Muscle layer of duodenum (tissue), 2 donors: ENCODE data around the gene GRK5.
A peak's percentile ranks its signal among the peaks of the same experiment; 100 is the strongest.

ENCODE experiments used
- H3K27ac ChIP-seq: one replicate; pipeline ENCODE4 v1.7.0; 2013; ENCODE audit warnings: mild to moderate bottlenecking, low read length
- H3K27me3 ChIP-seq: one replicate; pipeline ENCODE4 v1.7.0; 2013; ENCODE audit warnings: low read depth, mild to moderate bottlenecking, control low read depth, low read length
- H3K36me3 ChIP-seq, 2 donors: one replicate each; pipeline ENCODE4 v1.7.0; 2013; ENCODE audit warnings: low read length in 2 of 2, control low read depth in 1 of 2, mild to moderate bottlenecking in 1 of 2; ENCODE audit not compliant: insufficient read depth in 2 of 2, control insufficient read depth in 1 of 2
- H3K4me1 ChIP-seq, 2 donors: one replicate each; pipeline ENCODE4 v1.7.0; 2013; ENCODE audit warnings: low read length in 2 of 2, mild to moderate bottlenecking in 2 of 2, control low read depth in 1 of 2, moderate library complexity in 1 of 2; ENCODE audit not compliant: insufficient read depth in 2 of 2, control insufficient read depth in 1 of 2
- H3K4me3 ChIP-seq, 2 donors: one replicate each; pipeline ENCODE4 v1.7.0; 2013; ENCODE audit warnings: low read length in 2 of 2, low read depth in 1 of 2, mild to moderate bottlenecking in 1 of 2
- H3K9me3 ChIP-seq, 2 donors: one replicate each; pipeline ENCODE4 v1.7.0; 2013; ENCODE audit warnings: low read length in 2 of 2, control low read depth in 1 of 2, mild to moderate bottlenecking in 1 of 2; ENCODE audit not compliant: control insufficient read depth in 1 of 2
- donor health status: healthy.

GRK5 gene

GRCh38 chr10:119313024-119313423, 105.7 kb downstream of the GRK5 start:
- Histone ChIP-seq H3K4me3 (no peak overlapping the region), H3K27ac (no peak overlapping the region), H3K4me1 (peaks cover 22 to 43% of the 10 kb centered on the region in 2 donors), H3K27me3 (no peaks in the 10 kb centered on the region), H3K9me3 (no peaks in the 10 kb centered on the region), H3K36me3 (peaks cover 0 to 3% of the 10 kb centered on the region in 2 donors)

- Histone ChIP-seq H3K27ac (no peak overlapping the region), H3K27me3 (no peaks in the 10 kb centered on the region), H3K4me3 (no peak overlapping the region), H3K36me3 (peaks cover 0 to 3% of the 10 kb centered on the region in 2 donors), H3K9me3 (no peaks in the 10 kb centered on the region), H3K4me1 (peaks cover 22 to 43% of the 10 kb centered on the region in 2 donors)
Observed at GRCh38 chr10:119313644-119314043, 106.3 kb downstream of the GRK5 start.

GRCh38 chr10:119314061-119314460, 106.7 kb downstream of the GRK5 start:
- H3K36me3 ChIP-seq = peaks cover 0 to 3% of the 10 kb centered on the region in 2 donors
- no peak overlapping the region for H3K4me3 ChIP-seq
- H3K4me1 ChIP-seq = peaks cover 22 to 43% of the 10 kb centered on the region in 2 donors
- H3K9me3 ChIP-seq = no peaks in the 10 kb centered on the region
- no peaks in the 10 kb centered on the region for H3K27me3 ChIP-seq
- peak overlapping the region; percentile 52 for H3K27ac ChIP-seq

- H3K27ac ChIP-seq = peak overlapping the region; percentile 52
Observed at GRCh38 chr10:119314486-119314885, 107.1 kb downstream of the GRK5 start.

GRCh38 chr10:119315128-119316001, 108.0 kb downstream of the GRK5 start:
- Histone ChIP-seq H3K36me3 (peaks cover 0 to 3% of the 10 kb centered on the region in 2 donors), H3K4me1 (peaks cover 22 to 39% of the 10 kb centered on the region in 2 donors), H3K4me3 (no peak overlapping the region), H3K9me3 (no peaks in the 10 kb centered on the region), H3K27me3 (no peaks in the 10 kb centered on the region), H3K27ac (peak overlapping the region; percentile 52)

More at GRCh38 chr10:119314486-119314885, 107.1 kb downstream of the GRK5 start:
- peaks cover 22 to 43% of the 10 kb centered on the region in 2 donors for H3K4me1 ChIP-seq
- H3K4me3 ChIP-seq = no peak overlapping the region
- H3K9me3 ChIP-seq = no peaks in the 10 kb centered on the region
- no peaks in the 10 kb centered on the region for H3K27me3 ChIP-seq
- peaks cover 0 to 3% of the 10 kb centered on the region in 2 donors for H3K36me3 ChIP-seq

- Histone ChIP-seq H3K27ac (peak overlapping the region; percentile 52), H3K4me3 (no peak overlapping the region), H3K4me1 (peaks cover 22 to 39% of the 10 kb centered on the region in 2 donors)
Observed at GRCh38 chr10:119316002-119316358, 108.6 kb downstream of the GRK5 start.

GRCh38 chr10:119316729-119317097, 109.3 kb downstream of the GRK5 start:
- H3K4me1 ChIP-seq = peaks cover 22 to 39% of the 10 kb centered on the region in 2 donors
- H3K4me3 ChIP-seq = no peak overlapping the region
- peaks cover 0 to 3% of the 10 kb centered on the region in 2 donors for H3K36me3 ChIP-seq
- no peaks in the 10 kb centered on the region for H3K27me3 ChIP-seq
- H3K27ac ChIP-seq = peak overlapping the region; percentile 58
- no peaks in the 10 kb centered on the region for H3K9me3 ChIP-seq

More at GRCh38 chr10:119316002-119316358, 108.6 kb downstream of the GRK5 start:
- peaks cover 0 to 3% of the 10 kb centered on the region in 2 donors for H3K36me3 ChIP-seq
- no peaks in the 10 kb centered on the region for H3K9me3 ChIP-seq
- no peaks in the 10 kb centered on the region for H3K27me3 ChIP-seq

GRCh38 chr10:119318411-119319160, 111.2 kb downstream of the GRK5 start:
- no peaks in the 10 kb centered on the region for H3K27me3 ChIP-seq
- peaks cover 22 to 36% of the 10 kb centered on the region in 2 donors for H3K4me1 ChIP-seq
- no peak overlapping the region for H3K27ac ChIP-seq
- no peaks in the 10 kb centered on the region for H3K9me3 ChIP-seq
- H3K4me3 ChIP-seq = no peak overlapping the region
- H3K36me3 ChIP-seq = peaks cover 0 to 3% of the 10 kb centered on the region in 2 donors

- Histone ChIP-seq H3K27ac (no peak overlapping the region), H3K4me1 (peaks cover 22 to 35% of the 10 kb centered on the region in 2 donors), H3K27me3 (no peaks in the 10 kb centered on the region)
Observed at GRCh38 chr10:119319161-119319919, 112.0 kb downstream of the GRK5 start.

GRCh38 chr10:119319920-119320258, 112.5 kb downstream of the GRK5 start:
- H3K9me3 ChIP-seq = no peaks in the 10 kb centered on the region
- peaks cover 18 to 29% of the 10 kb centered on the region in 2 donors for H3K4me1 ChIP-seq
- H3K4me3 ChIP-seq = no peak overlapping the region
- H3K36me3 ChIP-seq = peaks cover 0 to 3% of the 10 kb centered on the region in 2 donors
- H3K27ac ChIP-seq = no peak overlapping the region
- no peaks in the 10 kb centered on the region for H3K27me3 ChIP-seq

More at GRCh38 chr10:119319161-119319919, 112.0 kb downstream of the GRK5 start:
- Histone ChIP-seq H3K9me3 (no peaks in the 10 kb centered on the region), H3K36me3 (peaks cover 0 to 3% of the 10 kb centered on the region in 2 donors), H3K4me3 (no peak overlapping the region)

GRCh38 chr10:119320981-119321380, 113.6 kb downstream of the GRK5 start:
- peaks cover 7 to 18% of the 10 kb centered on the region in 2 donors for H3K4me1 ChIP-seq
- no peaks in the 10 kb centered on the region for H3K27me3 ChIP-seq
- H3K27ac ChIP-seq = no peak overlapping the region
- H3K36me3 ChIP-seq = no peaks in the 10 kb centered on the region
- H3K9me3 ChIP-seq = no peaks in the 10 kb centered on the region
- H3K4me3 ChIP-seq = no peak overlapping the region
